Erythroblast (primary cell): Measurements from ENCODE around the gene GABBR1.

ENCODE experiments used
- GATA1 ChIP-seq: IDR thresholded peaks from 2 replicates; pipeline ENCODE4 v1.6.1; 2011; ENCODE audit warnings: low read depth, mild to moderate bottlenecking, control low read depth, low read length, moderate library complexity
- POLR2A ChIP-seq: IDR thresholded peaks from 2 replicates; pipeline ENCODE4 v1.6.1; 2011; ENCODE audit warnings: mild to moderate bottlenecking, low read length

DNA sequence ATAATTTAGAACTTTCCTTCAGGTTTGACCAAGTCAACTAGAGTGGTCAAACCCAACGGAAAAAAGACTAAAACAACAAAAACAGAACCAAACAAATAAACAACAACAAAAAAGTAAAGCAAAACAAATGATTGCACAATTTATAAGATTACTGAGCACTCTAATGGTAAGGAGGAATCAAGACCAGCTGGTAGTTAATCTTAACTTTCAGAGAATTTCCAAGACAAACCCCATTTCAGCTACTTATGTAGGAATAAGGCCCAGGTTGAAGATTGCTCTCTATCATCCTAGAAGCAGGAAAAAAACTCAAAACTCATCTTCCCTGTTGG lies 107.7 kb downstream of the GABBR1 start:
- TF ChIP-seq POLR2A = no peak
- TF ChIP-seq GATA1 = no peak
